Measurements from ENCODE around the gene VPS50. TPM values are rescaled to one million over a fixed set of nuclear protein-coding genes. Genes with fewer than 3 reads are reported as not detected.
"Not testable (repeated sequence)": the region's sequence is repeated elsewhere in the genome, so short reads cannot be mapped to it uniquely, and the experiment has no call there.

VPS50 gene
- total and polyA plus RNA-seq, 10 of the 15 experiments (the other 5 are each of a cell fraction or from before 2014, with no cell fraction given): 4.0 to 22.0 (median 16.2) TPM

DNA sequence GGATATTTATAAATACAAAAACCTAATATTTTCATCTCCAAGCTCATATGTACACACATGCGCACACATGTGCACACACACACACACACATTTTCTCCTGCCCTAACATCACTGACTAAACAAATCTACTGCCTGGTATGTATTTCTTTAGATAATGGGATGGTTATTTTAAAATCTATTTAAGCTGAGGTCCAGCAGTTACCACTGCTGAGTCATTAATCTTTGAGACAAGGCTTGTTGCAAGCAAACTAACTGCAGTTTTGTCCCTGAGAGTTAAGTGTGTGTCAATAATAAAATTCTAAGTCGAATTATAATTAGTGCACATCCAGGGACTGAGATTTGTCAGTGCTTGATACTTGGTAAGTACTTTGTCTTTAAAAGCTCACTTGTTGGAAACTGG is 135.1 kb downstream of the VPS50 start:
- Histone ChIP-seq H2AFZ (ENCODE audit: control insufficient read depth, low read depth, low read length) (no peak overlapping the region), H3K27me3 (replicated peaks in 1 of 2; ENCODE audit: control insufficient read depth in 2 of 2, insufficient read depth in 2 of 2, low read length in 1 of 2) (no peaks in the 10 kb centered on the region), H3K27ac (ENCODE audit: control insufficient read depth, insufficient read depth) (no peak overlapping the region), H3K4me3 (no peak overlapping the region), H3K9me3 (replicated peaks; ENCODE audit: control insufficient read depth, insufficient read depth, low read length) (no peaks in the 10 kb centered on the region), H4K20me1 (ENCODE audit: control insufficient read depth, insufficient read depth) (no peaks in the 10 kb centered on the region), H3K4me1 (ENCODE audit: control insufficient read depth, insufficient read depth, low read length) (no peaks in the 10 kb centered on the region), H3K36me3 (ENCODE audit: control insufficient read depth in 2 of 2, insufficient read depth in 2 of 2, low read length in 1 of 2) (no peaks in the 10 kb centered on the region), H3K9ac (ENCODE audit: control insufficient read depth, insufficient read depth, low read length) (no peak overlapping the region), H3K79me2 (ENCODE audit: control insufficient read depth, insufficient read depth, low read length) (no peaks in the 10 kb centered on the region), H3K4me2 (ENCODE audit: control insufficient read depth, insufficient read depth) (no peak overlapping the region)
- no peak for DNase-seq (ENCODE audit: low read depth, low spot score)
- in situ Hi-C loops (cut with MboI): no loop called here
- ChIA-PET POLR2A (interaction anchor here (0.7 kb wide), 1 partner anchor 33 kb away, joined by 5 read pairs; no protein-coding TSS in a partner anchor), SMC1A (ENCODE audit: uncharacterized antibody, unreplicated experiment) (interaction anchor here (1.4 kb wide), 1 partner anchor 32 kb away, joined by 3 read pairs; no protein-coding TSS in a partner anchor), RAD21 (ENCODE audit: unreplicated experiment) (no interaction called here), CTCF (no interaction called here)
- WGBS (ENCODE audit: insufficient coverage, insufficient replicate concordance, low lambda C conversion rate, missing lambda C conversion rate): 45% methylated on average over 2 of the region's 2 CpGs
- TF ChIP-seq KLF5 (IDR thresholded peaks at IDR 0.05; ENCODE audit: partially characterized antibody) (no peak), NRF1 (conservative IDR thresholded peaks at IDR 0.05; ENCODE audit: low read depth, low read length) (no peak), CHD2 (IDR thresholded peaks at IDR 0.05; ENCODE audit: borderline replicate concordance, low read depth, low read length) (no peak), GATAD2B (conservative IDR thresholded peaks at IDR 0.05; ENCODE audit: low read depth) (no peak), EP300 (IDR thresholded peaks at IDR 0.05; ENCODE audit: borderline replicate concordance in 1 of 2, control insufficient read depth in 1 of 2, low read depth in 2 of 2, low read length in 2 of 2) (no peak), KAT2A (conservative IDR thresholded peaks at IDR 0.05; ENCODE audit: control insufficient read depth, low read depth, low read length) (no peak), NFIC (IDR thresholded peaks at IDR 0.05; ENCODE audit: low read depth, low read length) (no peak), NFYA (IDR thresholded peaks at IDR 0.05; ENCODE audit: borderline replicate concordance, low read depth, low read length) (no peak), RBBP5 (conservative IDR thresholded peaks at IDR 0.05) (no peak), YBX1 (IDR thresholded peaks at IDR 0.05) (no peak), SPI1 (IDR thresholded peaks at IDR 0.05; ENCODE audit: borderline replicate concordance, insufficient read depth, low read depth, low read length) (no peak), EGR1 (IDR thresholded peaks at IDR 0.05; ENCODE audit: borderline replicate concordance in 1 of 2, low read depth in 2 of 2, low read length in 2 of 2) (no peak), CHD1 (IDR thresholded peaks at IDR 0.05; ENCODE audit: low read depth, low read length) (no peak), ZZZ3 (IDR thresholded peaks at IDR 0.05; ENCODE audit: control insufficient read depth, insufficient read length, low read depth) (no peak)
- TF ChIP-seq, protein P1, sequence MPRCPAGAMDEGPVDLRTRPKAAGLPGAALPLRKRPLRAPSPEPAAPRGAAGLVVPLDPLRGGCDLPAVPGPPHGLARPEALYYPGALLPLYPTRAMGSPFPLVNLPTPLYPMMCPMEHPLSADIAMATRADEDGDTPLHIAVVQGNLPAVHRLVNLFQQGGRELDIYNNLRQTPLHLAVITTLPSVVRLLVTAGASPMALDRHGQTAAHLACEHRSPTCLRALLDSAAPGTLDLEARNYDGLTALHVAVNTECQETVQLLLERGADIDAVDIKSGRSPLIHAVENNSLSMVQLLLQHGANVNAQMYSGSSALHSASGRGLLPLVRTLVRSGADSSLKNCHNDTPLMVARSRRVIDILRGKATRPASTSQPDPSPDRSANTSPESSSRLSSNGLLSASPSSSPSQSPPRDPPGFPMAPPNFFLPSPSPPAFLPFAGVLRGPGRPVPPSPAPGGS (IDR thresholded peaks at IDR 0.05; ENCODE audit: borderline replicate concordance, insufficient read depth, low read depth, low read length, poor library complexity, severe bottlenecking): no peak
- FAIRE-seq: no peak
- BruUV-seq (replicated peaks): no TSS peak
- intact Hi-C loops (cut with micrococcal nuclease; ENCODE audit: unreplicated experiment): no loop called here
- no peak for ATAC-seq

DNA sequence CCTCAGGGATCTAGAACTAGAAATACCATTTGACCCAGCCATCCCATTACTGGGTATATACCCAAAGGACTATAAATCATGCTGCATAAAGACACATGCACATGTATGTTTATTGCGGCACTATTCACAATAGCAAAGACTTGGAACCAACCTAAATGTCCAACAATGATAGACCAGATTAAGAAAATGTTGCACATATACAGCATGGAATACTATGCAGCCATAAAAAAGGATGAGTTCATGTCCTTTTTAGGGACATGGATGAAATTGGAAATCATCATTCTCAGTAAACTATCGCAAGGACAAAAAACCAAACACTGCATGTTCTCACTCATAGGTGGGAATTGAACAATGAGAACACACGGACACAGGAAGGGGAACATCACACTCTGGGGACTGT is 138.8 kb downstream of the VPS50 start:
- H3K27me3 ChIP-seq (replicated peaks in 1 of 2; ENCODE audit: control insufficient read depth in 2 of 2, insufficient read depth in 2 of 2, low read length in 1 of 2); H2AFZ ChIP-seq (ENCODE audit: control insufficient read depth, low read depth, low read length); ATAC-seq; POLR2A ChIA-PET; SMC1A ChIA-PET (ENCODE audit: uncharacterized antibody, unreplicated experiment); H3K27ac ChIP-seq (ENCODE audit: control insufficient read depth, insufficient read depth); H3K4me3 ChIP-seq; H4K20me1 ChIP-seq (ENCODE audit: control insufficient read depth, insufficient read depth); H3K4me2 ChIP-seq (ENCODE audit: control insufficient read depth, insufficient read depth); H3K79me2 ChIP-seq (ENCODE audit: control insufficient read depth, insufficient read depth, low read length); H3K4me1 ChIP-seq (ENCODE audit: control insufficient read depth, insufficient read depth, low read length); BruUV-seq (replicated peaks); H3K36me3 ChIP-seq (ENCODE audit: control insufficient read depth in 2 of 2, insufficient read depth in 2 of 2, low read length in 1 of 2); CTCF ChIA-PET; H3K9me3 ChIP-seq (replicated peaks; ENCODE audit: control insufficient read depth, insufficient read depth, low read length); DNase-seq (ENCODE audit: low read depth, low spot score); FAIRE-seq; H3K9ac ChIP-seq (ENCODE audit: control insufficient read depth, insufficient read depth, low read length); in situ Hi-C loops (cut with MboI); RAD21 ChIA-PET (ENCODE audit: unreplicated experiment): not testable (repeated sequence)
- intact Hi-C loops (cut with micrococcal nuclease; ENCODE audit: unreplicated experiment): loop anchor here (10.0 kb wide), 1 partner anchor 276 kb away; no protein-coding TSS in a partner anchor
- WGBS (ENCODE audit: insufficient coverage, insufficient replicate concordance, low lambda C conversion rate, missing lambda C conversion rate): 95% methylated on average over 1 of the region's 3 CpGs
